Measurements from ENCODE around the gene VWA8.
"Not testable (repeated sequence)": the region's sequence is repeated elsewhere in the genome, so short reads cannot be mapped to it uniquely, and the experiment has no call there.

The VWA8 gene

GRCh38 chr13:41548910-41549309 lies 412.0 kb downstream of the VWA8 start:
- no peak for DNase-seq

- no peak for DNase-seq
These were observed 412.9 kb downstream of the VWA8 start for GRCh38 chr13:41548031-41548430.

- DNase-seq, result no peak
These were observed 413.5 kb downstream of the VWA8 start for GRCh38 chr13:41547251-41548000.

DNA sequence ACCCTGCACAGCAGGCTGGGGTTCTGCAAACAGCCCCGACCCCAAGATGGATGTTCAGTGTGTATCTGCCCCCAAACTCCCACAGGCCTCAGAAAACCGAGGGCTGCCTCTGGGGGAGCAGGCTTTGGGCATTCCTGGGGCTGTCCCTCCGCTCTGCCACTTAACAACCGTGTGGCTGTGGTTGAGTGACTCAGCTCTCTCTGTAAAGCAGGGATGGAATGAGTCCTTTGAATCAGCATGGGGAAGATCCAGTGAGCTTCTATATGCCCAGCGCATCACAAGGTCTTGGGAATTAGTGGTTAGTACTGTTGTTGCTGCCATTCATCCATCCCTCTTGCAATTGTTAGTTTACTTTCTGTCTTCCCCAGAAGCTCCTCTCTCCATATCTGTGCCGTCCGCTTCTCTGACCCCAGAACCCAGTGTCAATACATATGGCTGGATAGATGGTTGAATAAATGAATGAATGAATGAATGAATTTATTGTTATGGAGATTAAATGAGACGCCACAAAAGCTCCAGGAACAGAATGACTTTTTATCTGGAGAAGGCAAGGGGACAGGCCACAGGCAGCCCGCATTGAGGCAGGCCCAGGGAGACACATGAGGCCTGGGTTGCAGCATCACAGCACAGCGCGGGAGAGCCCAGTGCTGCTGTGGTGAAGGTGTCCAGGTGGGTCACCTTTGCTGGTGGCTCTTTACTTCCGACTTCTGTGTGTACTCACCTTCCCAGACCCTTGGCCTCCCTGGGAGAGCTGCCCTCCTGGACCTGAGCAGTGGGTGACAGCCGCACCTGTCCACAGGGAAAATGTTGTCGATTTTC lies 414.3 kb downstream of the VWA8 start:
- DNase-seq, result peak; percentile 87

GRCh38 chr13:41545432-41545707 lies 415.5 kb downstream of the VWA8 start:
- DNase-seq, result no peak

DNA sequence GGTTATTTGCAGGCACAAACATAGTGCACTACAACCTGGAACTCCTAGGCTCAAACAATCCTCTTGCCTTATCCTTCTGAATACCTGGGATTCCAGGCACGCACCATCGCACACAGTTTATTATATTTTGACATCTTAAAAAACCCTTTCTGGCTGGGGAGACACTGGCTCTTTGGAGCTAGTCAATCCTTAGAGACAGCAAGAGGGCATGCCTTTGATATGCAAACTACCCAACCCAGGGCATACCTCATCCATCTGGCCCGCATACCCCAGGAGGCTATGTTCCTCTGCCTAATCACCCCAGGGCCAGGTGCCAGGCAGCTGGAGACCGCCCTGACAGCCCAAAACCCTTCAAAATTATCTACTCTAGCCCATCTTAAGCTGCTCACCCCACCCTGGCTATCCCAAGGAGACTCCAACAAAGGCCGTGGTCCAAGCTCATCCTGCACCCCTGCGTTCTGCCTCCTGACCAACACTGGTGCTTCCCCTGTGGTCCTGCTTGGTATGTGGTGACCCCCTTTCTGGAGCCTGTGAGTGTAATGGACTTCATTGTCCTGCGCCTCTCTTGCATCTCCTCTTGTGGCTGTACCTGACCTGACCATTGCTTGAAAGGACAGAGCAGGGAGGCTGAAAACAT lies 417.1 kb downstream of the VWA8 start:
- no peak for DNase-seq

GRCh38 chr13:41542799-41543198 lies 418.1 kb downstream of the VWA8 start:
- not testable (repeated sequence) for DNase-seq

GRCh38 chr13:41542281-41542680 lies 418.6 kb downstream of the VWA8 start:
- no peak for DNase-seq

- DNase-seq, result no peak
These were observed 419.6 kb downstream of the VWA8 start for GRCh38 chr13:41541142-41541938.

DNA sequence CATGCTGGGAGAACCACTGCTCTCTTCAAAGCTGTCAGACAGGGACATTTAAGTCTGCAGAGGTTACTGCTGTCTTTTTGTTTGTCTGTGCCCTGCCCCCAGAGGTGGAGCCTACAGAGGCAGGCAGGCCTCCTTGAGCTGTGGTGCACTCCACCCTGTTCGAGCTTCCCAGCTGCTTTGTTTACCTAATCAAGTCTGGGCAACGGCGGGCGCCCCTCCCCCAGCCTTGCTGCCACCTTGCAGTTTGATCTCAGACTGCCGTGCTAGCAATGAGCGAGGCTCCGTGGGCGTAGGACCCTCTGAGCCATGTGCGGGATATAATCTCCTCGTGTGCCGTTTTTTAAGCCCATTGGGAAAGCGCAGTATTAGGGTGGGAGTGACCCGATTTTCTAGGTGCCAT lies 420.7 kb downstream of the VWA8 start:
- DNase-seq, result not testable (repeated sequence)

GRCh38 chr13:41533266-41534052 lies 427.4 kb downstream of the VWA8 start:
- no peak for DNase-seq

GRCh38 chr13:41528021-41528420 lies 432.9 kb downstream of the VWA8 start:
- no peak for DNase-seq

GRCh38 chr13:41520660-41521630 lies 440.0 kb downstream of the VWA8 start:
- DNase-seq, result peak; percentile 79

DNA sequence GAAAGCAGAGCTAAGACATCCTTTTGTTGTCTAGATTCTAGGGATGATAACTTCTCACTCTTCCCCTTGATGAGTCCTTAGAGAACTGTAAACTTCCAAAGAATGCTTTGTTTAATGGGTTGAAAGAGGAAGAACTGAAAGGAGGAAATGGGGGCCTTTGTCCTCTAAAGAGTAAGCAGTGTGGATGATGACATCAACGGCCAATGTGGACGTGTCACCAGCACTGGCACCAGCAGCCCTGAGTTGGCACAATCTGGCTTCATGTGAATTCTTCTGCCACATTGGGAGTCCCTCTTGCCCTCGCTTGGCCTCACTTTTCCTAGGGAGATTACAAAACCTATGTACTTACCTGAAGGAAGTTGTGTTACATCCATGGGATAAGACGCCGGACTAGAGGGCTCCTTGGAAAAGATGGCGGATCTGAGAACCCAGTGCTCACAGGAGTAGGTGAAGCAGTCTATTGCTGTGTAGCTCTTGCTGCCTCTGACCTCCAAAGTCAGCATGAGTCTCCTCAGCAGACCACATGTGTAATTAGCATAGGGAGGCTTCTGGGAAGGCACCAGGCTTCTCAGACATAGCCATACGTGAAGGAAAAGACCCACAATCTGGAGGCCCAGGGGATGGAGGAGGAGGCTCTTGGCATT lies 440.8 kb downstream of the VWA8 start:
- DNase-seq, result no peak
